NCI-H2227 (cell line): ENCODE data around the gene FBXW7.
A peak's percentile ranks its signal among the peaks of the same experiment; 100 is the strongest.
"Not testable (repeated sequence)": the region's sequence is repeated elsewhere in the genome, so short reads cannot be mapped to it uniquely, and the experiment has no call there.

Source experiments
- DNase-seq: peaks from one replicate; lab custom pipeline; 2025; ENCODE audit not compliant: unreplicated experiment; lab: John Stamatoyannopoulos, UW

The FBXW7 gene

DNA sequence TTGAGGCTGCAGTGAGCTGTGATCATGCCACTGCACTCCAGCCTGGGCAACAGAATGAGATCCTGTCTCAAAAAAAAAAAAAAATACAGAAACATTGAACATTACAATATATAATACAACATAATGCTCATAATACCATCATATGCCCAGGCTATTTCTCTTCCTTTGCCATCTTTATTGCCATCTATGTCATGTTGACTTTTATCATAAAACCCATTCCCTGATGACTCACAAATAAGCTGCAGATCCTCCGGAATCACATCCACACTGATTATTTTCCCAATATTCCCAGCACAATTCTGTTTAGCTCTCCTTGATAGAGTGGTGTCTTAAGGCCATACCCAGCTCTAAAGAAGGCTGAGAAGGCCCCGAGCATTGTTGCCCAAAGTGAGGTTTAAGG, 9.2 kb upstream of the FBXW7 start:
- no peak for DNase-seq

DNA sequence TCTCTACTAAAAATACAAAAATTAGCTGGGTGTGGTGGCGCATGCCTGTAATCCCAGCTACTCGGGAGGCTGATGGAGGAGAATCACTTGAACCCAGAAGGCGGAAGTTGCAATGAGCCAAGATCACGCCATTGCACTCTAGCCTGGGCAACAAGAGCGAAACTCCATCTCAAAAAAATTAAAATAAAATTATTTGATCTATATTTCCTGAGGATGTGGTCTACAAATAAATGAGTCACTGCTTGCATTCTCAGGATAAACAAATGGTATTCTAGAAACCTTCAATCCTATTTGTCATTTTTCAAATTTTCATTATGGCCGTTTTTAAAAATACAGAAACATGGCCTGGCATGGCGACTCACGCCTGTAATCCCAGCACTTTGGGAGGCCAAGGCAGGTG, 8.6 kb upstream of the FBXW7 start:
- DNase-seq = not testable (repeated sequence)

DNA sequence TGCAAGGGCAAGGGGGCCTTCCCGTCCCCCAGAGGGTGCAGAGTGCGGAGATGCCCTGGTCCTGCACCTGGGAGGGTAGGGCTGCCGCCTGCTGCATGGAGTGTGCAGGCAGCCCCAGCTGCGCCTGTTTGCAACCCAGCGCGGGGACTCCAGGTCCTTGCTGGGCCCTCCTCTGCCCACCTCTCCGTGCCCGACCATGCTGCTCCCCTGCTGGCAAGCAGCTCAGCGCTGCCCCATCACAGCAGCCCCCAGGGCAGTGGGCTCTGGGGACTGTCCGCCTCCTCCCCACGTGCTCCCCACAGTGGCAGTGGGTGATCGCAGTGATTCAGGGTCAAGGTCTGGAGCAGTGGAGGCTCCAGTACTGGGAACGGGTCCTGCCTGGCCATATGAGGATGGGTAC, 5.0 kb upstream of the FBXW7 start:
- DNase-seq = no peak

DNA sequence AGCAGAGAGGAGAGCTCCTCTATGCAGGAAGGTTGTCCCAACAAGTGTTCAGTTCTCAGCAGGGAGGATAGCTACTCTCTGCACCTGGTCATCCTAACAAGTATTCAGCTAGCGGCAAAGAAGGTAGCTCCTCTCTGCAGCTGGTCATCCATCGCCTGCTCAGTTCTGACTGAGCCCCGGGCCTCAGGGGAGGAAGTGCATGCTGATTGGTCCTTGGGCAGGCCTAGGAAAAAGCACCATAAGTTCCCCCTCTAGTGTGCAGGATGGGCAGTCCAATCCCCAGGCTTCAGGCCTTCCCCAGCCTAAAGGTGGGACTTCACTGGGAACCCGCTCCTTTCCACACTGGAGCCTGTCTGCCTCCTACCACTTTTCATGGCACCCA, 4.4 kb upstream of the FBXW7 start:
- DNase-seq = no peak

DNA sequence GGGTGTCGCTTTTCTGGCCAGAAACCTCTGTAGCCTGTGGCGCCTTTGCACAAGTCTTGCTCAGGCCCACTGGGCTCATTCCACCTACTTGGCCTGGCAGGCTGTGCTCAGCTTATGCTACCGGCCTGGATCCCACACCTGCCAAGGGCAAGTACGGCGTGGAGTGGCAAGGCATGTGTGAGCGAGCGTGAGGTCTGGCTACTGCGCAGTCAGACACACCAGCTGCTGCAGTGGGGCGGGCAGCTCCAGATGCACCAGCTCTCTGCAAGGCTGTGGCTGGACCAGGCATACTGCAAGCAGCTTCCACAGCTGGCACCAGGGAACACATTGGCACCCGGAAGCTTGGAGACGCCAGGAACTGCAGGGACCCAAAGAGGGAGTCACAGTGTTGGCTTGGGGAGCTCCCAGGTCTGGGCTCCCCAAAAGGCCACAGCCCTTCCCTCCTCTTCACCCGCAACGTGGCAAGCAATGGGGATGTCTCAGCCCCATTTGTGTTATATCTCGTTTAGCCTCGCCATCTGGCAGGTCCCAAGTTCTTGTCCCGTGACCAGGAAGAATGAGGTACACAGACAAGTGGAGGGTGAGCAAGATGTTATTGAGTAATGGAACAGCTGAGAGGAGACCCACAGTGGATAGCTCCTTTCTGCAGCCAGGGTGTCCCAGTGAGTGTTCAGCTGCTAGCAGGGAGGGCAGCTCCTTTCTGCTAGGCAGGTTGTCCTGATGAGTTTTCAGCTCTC, 3.8 kb upstream of the FBXW7 start:
- DNase-seq = no peak

DNA sequence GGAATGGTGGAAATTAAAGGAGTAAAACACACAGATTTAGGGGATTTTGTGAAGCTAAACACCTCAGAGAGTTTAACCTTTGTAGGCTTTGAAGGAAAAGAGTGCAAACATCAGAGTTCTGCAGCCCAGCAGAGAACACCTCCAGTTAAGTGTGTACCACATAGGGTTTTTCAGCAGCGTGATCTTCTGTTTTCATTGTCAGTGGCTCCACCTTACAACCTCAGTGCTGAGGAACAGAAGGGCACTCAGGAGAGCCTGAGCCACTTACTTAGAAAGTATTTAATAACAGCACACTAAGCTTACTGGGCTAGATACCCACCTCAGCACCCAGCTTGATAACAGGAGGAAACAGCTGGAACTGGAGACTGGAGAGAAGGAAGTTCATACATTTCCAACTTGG, 2.0 kb upstream of the FBXW7 start:
- no peak for DNase-seq

DNA sequence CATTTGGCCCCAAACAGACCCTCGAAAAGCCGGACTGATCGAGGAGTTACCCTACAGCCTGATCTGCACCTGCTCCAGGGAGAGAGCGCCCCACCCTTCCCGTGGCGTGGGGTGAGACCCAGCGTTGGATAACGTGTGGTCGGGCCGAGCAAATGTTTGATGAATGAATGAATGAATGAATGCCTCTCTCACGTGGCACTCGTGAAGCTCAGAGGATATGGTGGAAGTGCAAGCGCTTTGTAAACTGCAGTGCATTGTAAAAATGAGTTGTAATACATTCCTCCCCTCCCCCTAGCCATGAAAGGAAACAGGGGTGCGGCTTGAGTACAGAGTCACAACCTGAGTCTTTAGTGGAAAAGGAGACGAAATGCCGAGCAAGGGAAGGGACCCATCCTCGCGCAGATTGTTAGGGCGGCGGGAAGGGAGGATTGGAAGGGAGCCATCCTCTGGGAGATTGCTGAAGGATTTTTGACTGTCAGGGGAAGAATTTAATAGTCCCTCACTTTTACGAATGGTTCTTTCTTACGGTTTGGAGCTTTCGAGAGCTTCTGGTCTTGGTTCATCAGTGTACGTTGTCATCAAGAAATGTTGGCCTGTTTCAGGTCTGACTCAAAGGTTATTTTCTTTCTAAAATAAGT, 772 bp upstream of the FBXW7 start:
- DNase-seq = peak; percentile 54

DNA sequence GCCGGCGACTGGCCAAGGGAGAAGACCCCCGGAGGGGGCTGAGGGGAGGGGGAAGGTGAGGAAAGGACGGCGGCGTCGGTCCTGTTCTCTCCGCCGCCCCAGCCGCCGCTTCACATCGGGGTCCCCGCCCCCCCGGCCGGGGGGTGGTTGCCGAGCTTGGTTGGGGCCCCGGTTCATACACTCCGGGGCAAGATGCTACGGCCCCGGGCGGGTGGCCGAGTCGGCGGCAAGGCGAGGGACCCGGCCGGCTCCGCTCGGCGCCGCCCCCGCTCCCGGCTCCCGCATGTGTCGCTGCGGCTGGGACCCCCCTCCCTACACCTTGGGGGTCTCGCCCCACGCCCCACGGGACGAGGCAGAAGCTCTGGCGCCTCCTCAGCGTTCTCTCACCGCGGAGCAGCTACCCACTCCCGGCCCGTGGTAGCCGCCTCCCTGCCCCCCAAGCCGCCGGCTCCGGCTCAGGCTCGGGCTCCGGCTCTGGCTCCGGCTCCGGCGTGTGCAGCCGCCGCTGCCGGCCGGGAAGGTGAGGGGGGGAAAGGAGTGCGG, 461 bp downstream of the FBXW7 start:
- DNase-seq = peak; percentile 26

DNA sequence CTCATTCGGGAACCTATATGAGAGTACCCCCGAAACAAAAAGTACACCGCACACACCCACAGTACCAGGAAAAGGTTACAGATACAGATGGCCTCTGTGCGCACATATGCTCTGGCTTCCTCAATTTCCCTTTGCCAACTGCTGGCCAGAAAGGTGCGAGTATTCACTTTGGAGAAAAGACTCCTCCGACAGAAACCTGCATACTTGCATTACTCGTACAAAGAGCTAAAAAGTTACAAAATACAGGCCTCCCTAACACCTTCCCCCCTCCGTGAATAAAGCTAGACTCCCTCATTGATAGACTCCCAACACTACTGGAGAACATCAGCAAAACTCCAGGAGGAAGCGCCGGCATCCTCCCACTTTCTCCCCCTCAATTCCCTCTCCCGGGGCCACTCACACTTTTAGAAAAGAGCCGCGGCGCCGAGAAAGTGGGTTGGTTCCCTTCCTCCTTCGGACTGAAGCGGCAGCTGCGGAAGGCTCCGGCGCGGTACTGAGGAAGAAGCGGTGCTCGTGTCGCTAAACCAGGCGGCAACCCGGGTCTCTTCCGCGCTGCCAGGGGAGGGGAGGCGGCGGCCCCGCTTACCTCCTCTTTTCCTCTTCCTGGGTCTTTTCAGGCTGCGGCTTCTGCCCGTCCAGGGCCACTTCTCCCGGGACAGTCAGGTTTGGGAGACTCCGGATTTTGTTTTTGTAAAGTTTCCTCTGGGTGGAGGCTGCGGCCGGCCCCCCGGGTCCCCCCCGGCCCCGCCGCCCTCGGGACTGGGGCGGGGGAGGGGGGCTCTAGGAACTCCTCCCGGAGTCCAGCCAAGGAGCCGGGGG, 1.1 kb downstream of the FBXW7 start:
- peak; percentile 24 for DNase-seq

DNA sequence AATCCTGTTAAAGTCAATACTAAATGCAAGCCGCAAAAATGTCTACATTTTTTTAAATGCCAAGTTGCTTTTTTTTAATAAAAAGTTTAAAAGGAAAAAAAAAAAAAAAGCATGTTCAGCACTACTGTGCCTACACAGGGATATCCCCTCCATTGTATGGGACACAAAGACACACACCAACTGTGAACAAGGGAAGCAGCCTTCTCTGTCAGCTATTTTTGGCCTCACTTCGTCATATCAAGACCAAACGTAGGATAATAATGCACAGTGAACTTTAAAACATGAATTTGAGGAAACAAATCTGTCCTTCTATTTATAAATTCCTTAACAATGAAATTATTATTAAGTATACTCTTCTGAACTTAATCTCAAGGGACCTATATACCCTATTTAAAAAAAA, 4.4 kb downstream of the FBXW7 start:
- DNase-seq = no peak

DNA sequence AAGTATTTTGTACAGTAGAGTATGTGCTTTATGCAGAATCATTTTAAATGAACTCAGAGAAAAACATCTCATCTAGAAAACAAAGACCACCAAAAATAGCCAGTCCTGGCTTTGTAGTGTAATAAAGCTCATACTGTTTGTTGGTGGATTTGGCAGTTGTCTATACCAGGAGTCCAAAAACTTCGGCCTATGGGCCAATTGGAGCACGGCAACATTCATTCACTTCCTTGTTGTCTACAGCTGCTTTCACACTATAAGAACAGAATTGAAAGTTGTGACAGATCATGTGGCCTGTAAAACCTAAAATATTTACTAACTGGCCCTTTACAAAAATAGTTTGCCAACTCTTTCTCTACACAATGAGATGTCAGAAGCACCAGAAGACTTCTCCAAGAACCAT, 5.3 kb downstream of the FBXW7 start:
- no peak for DNase-seq

DNA sequence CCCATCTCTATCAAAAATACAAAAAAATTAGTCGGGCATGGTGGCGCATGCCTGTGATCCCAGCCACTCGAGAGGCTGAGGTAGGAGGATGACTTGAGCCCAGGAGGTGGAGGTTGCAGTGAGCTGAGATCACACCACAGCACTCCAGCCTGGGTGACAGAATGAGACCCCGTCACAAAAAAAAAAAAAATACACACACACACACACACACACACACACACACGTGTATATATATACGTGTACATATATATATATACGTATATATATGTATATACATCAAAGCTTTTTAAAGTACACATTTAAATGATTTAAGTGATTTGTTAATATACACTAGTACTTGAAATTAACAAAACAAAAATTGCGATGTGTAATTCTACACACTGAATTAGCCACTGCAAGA, 6.0 kb downstream of the FBXW7 start:
- no peak for DNase-seq

DNA sequence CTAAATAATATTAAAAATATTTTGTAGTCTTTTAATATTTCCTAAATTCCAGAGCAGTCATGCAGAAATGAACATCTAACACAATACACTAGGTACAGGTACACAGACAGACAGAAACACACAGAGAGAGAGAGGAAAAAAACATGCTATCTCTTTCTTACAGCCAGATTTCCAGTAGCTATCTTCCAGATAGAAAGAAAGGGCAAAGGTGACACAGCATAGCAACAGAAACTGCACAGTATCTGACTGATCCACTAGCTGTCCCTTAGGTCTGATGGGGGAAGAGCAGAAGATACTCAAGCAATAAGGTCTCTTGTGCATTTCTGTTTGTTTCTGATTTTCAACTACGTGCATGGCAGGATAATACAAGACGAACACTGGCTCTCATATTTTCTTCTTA, 7.8 kb downstream of the FBXW7 start:
- DNase-seq = peak; percentile 2

DNA sequence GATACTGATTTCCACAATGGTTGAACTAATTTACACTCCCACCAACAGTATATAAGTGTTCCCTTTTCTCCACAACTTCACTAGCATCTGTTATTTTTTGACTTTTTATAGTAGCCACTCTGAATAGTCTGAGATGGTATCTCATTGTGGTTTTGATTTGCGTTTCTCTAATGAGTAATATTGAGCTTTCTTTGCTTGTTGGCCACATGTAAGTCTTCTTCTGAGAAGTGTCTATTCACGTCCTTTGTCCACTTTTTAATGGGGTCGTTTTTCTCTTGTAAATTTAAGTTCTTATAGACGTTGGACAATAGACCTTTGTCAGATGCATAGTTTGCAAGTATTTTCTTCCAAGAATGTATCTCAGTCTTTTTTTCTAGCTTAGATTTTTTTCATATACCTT, 10.0 kb downstream of the FBXW7 start:
- no peak for DNase-seq

DNA sequence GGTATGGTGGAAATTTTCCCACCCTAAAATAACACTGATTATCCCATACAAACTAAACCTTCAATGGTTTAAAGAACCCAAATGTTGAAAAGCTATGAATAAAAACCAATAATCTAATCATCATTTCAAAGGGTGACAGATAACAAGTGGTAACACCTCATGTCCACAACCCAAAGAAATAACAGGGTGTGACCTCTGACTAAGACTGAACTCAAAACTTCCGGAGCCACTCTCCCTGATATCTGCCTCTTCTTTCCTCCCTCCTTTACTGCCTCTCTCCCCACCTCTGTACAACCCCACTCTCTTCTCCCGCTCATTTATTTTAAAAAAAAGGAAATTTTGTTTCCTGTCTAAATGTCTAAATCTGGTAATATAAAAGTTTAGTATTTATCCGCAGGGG, 11.5 kb downstream of the FBXW7 start:
- DNase-seq = no peak

DNA sequence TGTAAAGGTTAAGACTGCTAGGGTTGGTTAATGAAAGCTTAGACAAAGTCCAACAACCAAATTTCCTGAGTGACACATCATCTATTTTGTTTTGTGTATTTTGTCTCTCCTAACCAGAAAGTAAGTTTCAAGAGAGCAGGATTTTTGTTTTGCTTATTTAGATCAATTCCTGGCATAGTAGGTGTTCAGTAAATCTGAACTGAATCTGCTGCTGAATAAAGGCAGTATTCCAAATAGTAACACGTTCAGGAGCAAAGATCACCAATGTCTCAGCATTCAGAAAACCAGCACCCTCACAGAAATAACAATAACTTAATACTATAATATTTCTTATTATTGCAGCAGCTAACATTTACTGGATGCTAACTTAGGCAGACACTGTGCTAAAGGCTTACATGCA, 12.2 kb downstream of the FBXW7 start:
- no peak for DNase-seq

DNA sequence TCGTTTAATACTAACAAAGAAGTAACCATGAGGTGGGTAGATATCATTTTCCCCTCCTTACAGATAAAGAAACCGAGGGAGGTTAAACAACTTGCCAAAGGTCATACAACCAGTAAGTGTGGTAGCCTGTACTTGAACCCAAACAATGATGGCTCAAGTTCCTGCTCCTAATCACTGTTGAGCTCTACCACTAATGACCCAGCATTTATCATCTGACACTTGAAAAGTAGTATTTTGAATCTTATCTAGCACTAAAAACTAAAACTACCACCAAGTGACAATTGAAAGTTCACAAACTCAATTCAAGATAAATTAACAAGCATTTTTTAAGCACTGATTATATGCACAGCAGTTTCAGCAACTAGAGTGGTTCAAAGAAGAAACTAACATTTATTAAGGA, 13.1 kb downstream of the FBXW7 start:
- DNase-seq = no peak

DNA sequence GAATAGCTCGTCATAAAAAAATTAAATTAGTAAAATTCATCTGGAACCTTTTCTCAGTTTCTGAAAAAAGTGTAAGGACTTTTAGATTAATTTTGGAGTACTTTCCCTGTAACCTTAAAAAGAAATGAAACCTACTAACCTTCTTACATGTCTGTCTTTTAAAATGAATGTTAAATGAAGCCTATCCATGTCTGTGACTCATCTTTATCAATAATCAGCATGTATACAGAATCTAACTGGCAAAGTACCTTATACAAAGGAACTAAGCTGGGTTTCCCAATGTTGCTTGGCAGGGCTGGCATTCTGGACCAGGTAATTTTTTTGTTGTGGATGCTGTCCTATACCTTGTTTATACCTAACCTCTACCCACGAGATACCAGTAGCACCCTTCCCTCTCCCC, 13.6 kb downstream of the FBXW7 start:
- DNase-seq = no peak

DNA sequence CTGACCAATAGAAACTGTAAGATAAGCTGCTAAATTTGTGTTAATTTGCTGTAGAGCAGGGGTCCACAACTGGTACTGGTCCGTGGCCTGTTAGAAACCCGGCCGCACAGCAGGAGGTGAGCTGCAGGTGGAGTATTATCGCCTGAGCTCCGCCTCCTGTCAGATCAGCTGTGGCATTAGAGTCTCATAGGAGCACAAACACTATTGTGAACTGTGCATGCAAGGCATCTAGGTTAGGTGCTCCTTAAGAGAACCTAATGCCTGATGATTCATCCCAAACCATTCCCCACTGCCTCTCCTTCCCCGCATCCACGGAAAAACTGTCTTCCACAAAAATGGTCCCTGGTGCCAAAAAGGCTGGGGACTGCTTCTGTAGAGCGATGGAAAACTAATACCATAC, 19.7 kb downstream of the FBXW7 start:
- DNase-seq = peak; percentile 12

DNA sequence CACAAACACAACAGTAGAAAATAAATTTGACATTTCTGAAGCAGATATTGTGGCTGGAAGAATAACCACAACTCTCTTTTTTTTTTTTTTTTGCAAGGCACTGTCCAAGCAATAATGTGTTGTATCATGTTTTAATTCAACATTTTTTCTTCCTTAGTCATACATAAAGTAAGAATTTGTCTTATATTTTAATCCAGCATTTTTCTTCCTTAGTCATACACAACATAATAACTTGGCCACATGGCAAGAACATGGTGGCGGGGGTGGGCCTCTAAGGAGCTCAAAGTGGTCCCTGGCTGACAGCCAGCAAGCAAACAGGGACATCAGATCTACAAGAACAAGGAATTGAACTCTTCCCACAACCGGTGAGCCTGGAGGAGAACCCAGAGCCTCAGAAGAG, 20.2 kb downstream of the FBXW7 start:
- DNase-seq = peak; percentile 2

DNA sequence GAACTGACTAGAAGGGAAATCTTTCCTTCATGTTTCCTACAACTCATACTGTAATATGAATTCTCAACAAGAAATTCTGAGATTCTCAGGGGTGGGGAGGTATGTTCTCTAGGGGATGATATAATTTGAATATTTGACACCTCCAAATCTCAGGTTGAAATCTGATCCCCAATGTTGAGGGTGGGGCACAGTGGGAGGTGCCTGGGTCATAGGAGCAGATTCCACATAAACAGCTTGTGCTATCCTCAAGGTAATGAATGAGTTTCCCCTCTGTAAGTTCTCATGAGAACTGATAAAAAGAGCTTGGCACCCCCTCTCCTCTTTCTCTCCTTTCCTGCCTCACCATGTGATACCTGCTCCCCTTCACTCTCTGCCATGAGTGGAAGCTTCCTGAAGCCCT, 21.5 kb downstream of the FBXW7 start:
- no peak for DNase-seq

DNA sequence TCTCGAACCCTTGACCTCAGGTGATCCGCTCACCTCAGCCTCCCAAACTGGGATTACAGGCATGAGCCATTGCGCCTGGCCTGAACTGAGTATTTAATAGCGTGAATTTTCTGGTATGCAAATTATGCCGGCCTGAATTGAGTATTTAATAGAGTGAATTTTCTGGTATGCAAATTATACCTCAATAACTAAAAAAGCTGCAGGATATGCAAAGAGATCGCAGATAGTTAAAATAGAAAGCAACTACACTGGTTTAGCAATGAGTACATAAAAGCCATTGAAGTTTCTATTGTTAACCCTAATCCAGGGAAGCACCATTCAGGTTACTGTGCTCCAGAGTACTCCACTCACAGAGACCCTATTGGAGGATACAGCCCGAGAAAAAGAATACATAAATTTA, 22.8 kb downstream of the FBXW7 start:
- DNase-seq = no peak
